ENCODE results near the gene TUBGCP2. TPM values are rescaled to one million over a fixed set of nuclear protein-coding genes. Genes with fewer than 3 reads are reported as not detected.
A peak's percentile ranks its signal among the peaks of the same experiment; 100 is the strongest.

The TUBGCP2 gene
- total RNA-seq, 1 experiment from 2014 or later, result 52.4 TPM

DNA sequence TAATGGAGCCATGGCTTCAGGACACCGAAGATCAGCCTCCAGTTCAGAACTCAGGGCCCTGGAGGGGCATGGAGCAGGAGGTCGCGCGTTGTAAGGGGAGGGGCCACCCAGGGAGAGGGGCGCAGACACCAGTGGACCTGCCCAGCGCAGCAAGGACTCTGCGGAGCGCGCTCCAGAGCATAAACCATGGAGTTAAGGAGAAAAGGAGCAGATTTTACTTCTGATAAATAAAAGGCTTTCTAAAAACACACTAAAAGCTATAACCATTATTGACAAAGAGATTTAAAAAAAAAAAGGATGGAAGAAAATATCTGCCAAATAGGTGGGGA, 17.5 kb upstream of the TUBGCP2 start:
- no peak overlapping the region for H2AFZ ChIP-seq (ENCODE audit: low read length)
- H3K4me3 Mint-ChIP-seq, result peak overlapping the region; percentile 60 to 78

More for the DNA sequence above, 17.5 kb upstream of the TUBGCP2 start:
- Histone ChIP-seq H3K18ac (ENCODE audit: insufficient read length, low read depth, low read length) (peak overlapping the region; percentile 34), H2BK20ac (ENCODE audit: low read depth, low read length, poor library complexity, severe bottlenecking) (no peak overlapping the region), H3K4ac (ENCODE audit: low read depth, low read length) (no peak overlapping the region), H2BK15ac (ENCODE audit: low read depth, low read length) (no peak overlapping the region; the same call in 1 of the 2 replicates), H4K91ac (ENCODE audit: insufficient read length, low read depth, low read length) (no peak overlapping the region), H2BK120ac (ENCODE audit: low read depth, low read length, poor library complexity, severe bottlenecking) (no peak overlapping the region), H3K23me2 (ENCODE audit: insufficient read length, low read depth, low read length, poor library complexity, severe bottlenecking) (peaks cover 19% of the 10 kb centered on the region), H3K14ac (ENCODE audit: insufficient read depth, low read length) (peak overlapping the region; percentile 90; the same call in 1 of the 2 replicates), H4K20me1 (ENCODE audit: control insufficient read depth, insufficient read depth, insufficient read length) (no peaks in the 10 kb centered on the region), H3K56ac (ENCODE audit: insufficient read length, low read depth, low read length) (no peak overlapping the region), H3K4me1 (ENCODE audit: insufficient read depth, low read length) (no peaks in the 10 kb centered on the region; the same call in 1 of the 2 replicates), H3K23ac (ENCODE audit: insufficient read length, low read depth, low read length) (no peak overlapping the region), H4K8ac (replicated peaks; ENCODE audit: insufficient read length, low read depth, low read length) (no peak overlapping the region), H3K27me3 (ENCODE audit: insufficient read depth, low read length) (peaks cover 13% of the 10 kb centered on the region; the same call in 1 of the 2 replicates), H2BK12ac (ENCODE audit: insufficient read length, low read depth, low read length) (no peak overlapping the region), H2BK5ac (ENCODE audit: insufficient read length, low read length) (no peak overlapping the region), H3T11ph (ENCODE audit: low read length) (no peak overlapping the region), H3K79me1 (ENCODE audit: insufficient read depth, low read depth, low read length, poor library complexity, severe bottlenecking) (no peaks in the 10 kb centered on the region), H3K27ac (ENCODE audit: insufficient read length, low read depth, low read length) (no peak overlapping the region), H3K4me2 (ENCODE audit: insufficient read depth, insufficient read length, low read length) (peak overlapping the region; percentile 70), H3K9me3 (ENCODE audit: control insufficient read depth, low read depth, low read length) (no peaks in the 10 kb centered on the region), H3K79me2 (ENCODE audit: insufficient read depth, low read length) (no peaks in the 10 kb centered on the region), H4K5ac (ENCODE audit: insufficient read length, low read depth, low read length) (no peak overlapping the region), H2AK5ac (ENCODE audit: insufficient read length, low read length) (no peak overlapping the region), H3K9ac (ENCODE audit: extremely low read depth, insufficient read length, low read length) (no peak overlapping the region)
- 0 out of 5 replicates have a peak, but pooled peaks cover 0 to 2% of the 10 kb centered on the region in 2 experiments for H3K9me3 Mint-ChIP-seq
- H3K27ac Mint-ChIP-seq, result no peak overlapping the region
- DNase-seq, result no peak
- peaks cover 14 to 28% of the 10 kb centered on the region in 2 experiments for H3K4me1 Mint-ChIP-seq
- H3K27me3 Mint-ChIP-seq (ENCODE audit: low read depth), result peaks cover 66% of the 10 kb centered on the region
- WGBS (ENCODE audit: extremely low coverage, insufficient read length, low lambda C conversion rate), result no CpG with 5 or more reads among the region's 9 CpGs
- no peaks in the 10 kb centered on the region; a peak in 1 of 7 replicates for H3K36me3 Mint-ChIP-seq (ENCODE audit: insufficient read depth in 1 of 3, low read depth in 3 of 3)
- TF ChIP-seq, protein P1, sequence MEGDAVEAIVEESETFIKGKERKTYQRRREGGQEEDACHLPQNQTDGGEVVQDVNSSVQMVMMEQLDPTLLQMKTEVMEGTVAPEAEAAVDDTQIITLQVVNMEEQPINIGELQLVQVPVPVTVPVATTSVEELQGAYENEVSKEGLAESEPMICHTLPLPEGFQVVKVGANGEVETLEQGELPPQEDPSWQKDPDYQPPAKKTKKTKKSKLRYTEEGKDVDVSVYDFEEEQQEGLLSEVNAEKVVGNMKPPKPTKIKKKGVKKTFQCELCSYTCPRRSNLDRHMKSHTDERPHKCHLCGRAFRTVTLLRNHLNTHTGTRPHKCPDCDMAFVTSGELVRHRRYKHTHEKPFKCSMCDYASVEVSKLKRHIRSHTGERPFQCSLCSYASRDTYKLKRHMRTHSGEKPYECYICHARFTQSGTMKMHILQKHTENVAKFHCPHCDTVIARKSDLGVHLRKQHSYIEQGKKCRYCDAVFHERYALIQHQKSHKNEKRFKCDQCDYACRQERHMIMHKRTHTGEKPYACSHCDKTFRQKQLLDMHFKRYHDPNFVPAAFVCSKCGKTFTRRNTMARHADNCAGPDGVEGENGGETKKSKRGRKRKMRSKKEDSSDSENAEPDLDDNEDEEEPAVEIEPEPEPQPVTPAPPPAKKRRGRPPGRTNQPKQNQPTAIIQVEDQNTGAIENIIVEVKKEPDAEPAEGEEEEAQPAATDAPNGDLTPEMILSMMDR (conservative IDR thresholded peaks at IDR 0.05), result no peak

Data from H9 (cell line).